H1 (cell line): ENCODE data around the gene ACCS. TPM values are rescaled to one million over a fixed set of nuclear protein-coding genes. Genes with fewer than 3 reads are reported as not detected.

Experiments
- CTCF ChIA-PET: fragments of 300-600 bp; sonication (Branson Sonifier 250); formaldehyde crosslinking; loops from one replicate; lab custom pipeline; 2021; ENCODE audit not compliant: partially characterized antibody; lab: Charles Lee
- POLR2A ChIA-PET: fragments of 300-600 bp; sonication (Branson Sonifier 250); formaldehyde crosslinking; loops from one replicate; lab custom pipeline; 2021; ENCODE audit warnings: inconsistent platforms; ENCODE audit not compliant: partially characterized antibody; lab: Charles Lee
- DNase-seq, 2 experiments: peaks; one replicate each; pipeline versions ENCODE4 v3.0.0 to v3.0.0-alpha.2; 2010 to 2022; ENCODE audit warnings: low spot score in 2 of 2, low read depth in 1 of 2, mixed read lengths in 1 of 2
- FAIRE-seq: peaks from 2 replicates; lab custom pipeline; 2011; peaks lifted over from hg19 to GRCh38; lab: Jason Lieb, UNC
- H2AFZ ChIP-seq: 2 replicates; pipeline ENCODE4 v1.8.1; 2012; ENCODE audit warnings: low read length, inconsistent platforms
- H2AK5ac ChIP-seq: 2 replicates; pipeline ENCODE4 v1.6.1; 2013; ENCODE audit warnings: low read depth, low read length
- H2BK120ac ChIP-seq: replicated peaks from 2 replicates; pipeline ENCODE3; 2013; ENCODE audit warnings: low read depth, low read length, inconsistent platforms
- H2BK12ac ChIP-seq: 2 replicates; pipeline ENCODE4 v1.6.1; 2013; ENCODE audit warnings: low read depth, low read length
- H2BK15ac ChIP-seq: 2 replicates; pipeline ENCODE4 v1.6.1; 2013; ENCODE audit warnings: low read length
- H2BK20ac ChIP-seq: 2 replicates; pipeline ENCODE4 v1.6.1; 2013; ENCODE audit warnings: low read length
- H2BK5ac ChIP-seq: 2 replicates; pipeline ENCODE4 v1.6.1; 2013; ENCODE audit warnings: low read depth, low read length
- H3K14ac ChIP-seq: 2 replicates; pipeline ENCODE4 v1.6.1; 2013; ENCODE audit warnings: inconsistent platforms; ENCODE audit not compliant: insufficient read length
- H3K18ac ChIP-seq: 2 replicates; pipeline ENCODE4 v1.6.1; 2013; ENCODE audit warnings: low read length; ENCODE audit errors: extremely low read depth
- H3K23ac ChIP-seq: 2 replicates; pipeline ENCODE4 v1.6.1; 2013; ENCODE audit warnings: inconsistent platforms; ENCODE audit not compliant: insufficient read length
- H3K23me2 ChIP-seq: 2 replicates; pipeline ENCODE4 v1.6.1; 2013; ENCODE audit warnings: low read depth, low read length
- H3K27ac ChIP-seq: 2 replicates; pipeline ENCODE4 v1.6.1; 2011; ENCODE audit warnings: low read depth, low read length, inconsistent platforms
- H3K27me3 ChIP-seq, 4 experiments: replicated peaks in 1 of 4; 1 replicate in 1 of 4; 2 replicates in 3 of 4; pipeline versions ENCODE4 v1.6.1 to v1.8.1; 2011 to 2013; ENCODE audit warnings: low read length in 3 of 4, mild to moderate bottlenecking in 3 of 4, inconsistent platforms in 2 of 4, mixed read lengths in 2 of 4, moderate library complexity in 1 of 4; ENCODE audit not compliant: control insufficient read depth in 3 of 4, insufficient read depth in 3 of 4; ENCODE audit errors: extremely low read depth in 1 of 4
- H3K36me3 ChIP-seq, 4 experiments: 2 replicates each; pipeline versions ENCODE4 v1.6.1 to v1.8.1; 2011 to 2013; ENCODE audit warnings: mild to moderate bottlenecking in 4 of 4, low read length in 3 of 4, moderate library complexity in 2 of 4, control low read depth in 1 of 4, inconsistent platforms in 1 of 4; ENCODE audit not compliant: insufficient read depth in 4 of 4, control insufficient read depth in 2 of 4
- H3K4ac ChIP-seq: replicated peaks from 2 replicates; pipeline ENCODE3; 2013; ENCODE audit warnings: low read length, low read depth, mixed read lengths, inconsistent platforms; ENCODE audit not compliant: insufficient read length
- H3K4me1 ChIP-seq, 4 experiments: replicated peaks in 1 of 4; 1 replicate in 1 of 4; 2 replicates in 3 of 4; pipeline versions ENCODE4 v1.6.1 to v1.8.1; 2011 to 2013; ENCODE audit warnings: low read length in 3 of 4, inconsistent platforms in 2 of 4, mixed read lengths in 1 of 4; ENCODE audit not compliant: insufficient read depth in 4 of 4, control insufficient read depth in 3 of 4
- H3K4me2 ChIP-seq, 2 experiments: 2 replicates each; pipeline versions ENCODE4 v1.6.1 to v1.8.1; 2011 to 2013; ENCODE audit warnings: low read depth in 2 of 2, low read length in 2 of 2, control low read depth in 1 of 2, inconsistent platforms in 1 of 2, mild to moderate bottlenecking in 1 of 2; ENCODE audit not compliant: insufficient read depth in 1 of 2
- H3K4me3 ChIP-seq, 4 experiments: fragments of 200-600, 300-600 bp in 1 of 4; sonication (generic), shearing (Covaris generic), sonication (Bioruptor Twin) in 1 of 4; 2 replicates each; pipeline versions ENCODE4 v1.5.1 to v1.8.1; 2011 to 2016; ENCODE audit warnings: low read length in 4 of 4, low read depth in 3 of 4, control low read depth in 2 of 4, inconsistent platforms in 2 of 4, mild to moderate bottlenecking in 2 of 4, mixed read lengths in 1 of 4, moderate library complexity in 1 of 4; ENCODE audit not compliant: insufficient read depth in 2 of 4; ENCODE audit errors: extremely low read depth in 1 of 4
- H3K56ac ChIP-seq: replicated peaks from 2 replicates; pipeline ENCODE3; 2013; ENCODE audit warnings: low read depth, mild to moderate bottlenecking, mixed read lengths, low read length, inconsistent platforms; ENCODE audit not compliant: insufficient read length
- H3K79me1 ChIP-seq: 2 replicates; pipeline ENCODE4 v1.6.1; 2013; ENCODE audit warnings: low read depth, low read length, control low read depth
- H3K79me2 ChIP-seq, 2 experiments: 2 replicates each; pipeline versions ENCODE4 v1.6.1 to v1.8.1; 2012 to 2013; ENCODE audit warnings: low read length in 2 of 2, mild to moderate bottlenecking in 2 of 2, inconsistent platforms in 1 of 2; ENCODE audit not compliant: insufficient read depth in 2 of 2, control insufficient read depth in 1 of 2
- H3K9ac ChIP-seq, 4 experiments: replicated peaks in 1 of 4; 1 replicate in 1 of 4; 2 replicates in 3 of 4; pipeline versions ENCODE4 v1.6.1 to v1.8.1; 2011 to 2013; ENCODE audit warnings: low read depth in 3 of 4, low read length in 3 of 4, control low read depth in 2 of 4, mild to moderate bottlenecking in 2 of 4, moderate library complexity in 2 of 4, inconsistent platforms in 1 of 4; ENCODE audit errors: extremely low read depth in 1 of 4
- H3K9me3 ChIP-seq, 2 experiments: 2 replicates each; pipeline versions ENCODE4 v1.6.1 to v1.8.1; 2012 to 2013; ENCODE audit warnings: mild to moderate bottlenecking in 2 of 2, moderate library complexity in 2 of 2, control low read depth in 1 of 2, inconsistent platforms in 1 of 2, low read depth in 1 of 2, low read length in 1 of 2, mixed read lengths in 1 of 2; ENCODE audit not compliant: insufficient read depth in 2 of 2
- H4K20me1 ChIP-seq, 2 experiments: replicated peaks in 1 of 2; 2 replicates each; pipeline versions ENCODE3 to v1.8.1; 2011 to 2013; ENCODE audit warnings: inconsistent platforms in 2 of 2, low read length in 2 of 2, mild to moderate bottlenecking in 1 of 2; ENCODE audit not compliant: insufficient read depth in 2 of 2, control insufficient read depth in 1 of 2
- H4K5ac ChIP-seq: 2 replicates; pipeline ENCODE4 v1.6.1; 2013; ENCODE audit warnings: low read length, low read depth, mixed read lengths, inconsistent platforms; ENCODE audit not compliant: insufficient read length
- H4K8ac ChIP-seq: 2 replicates; pipeline ENCODE4 v1.8.0; 2013; ENCODE audit warnings: mild to moderate bottlenecking, moderate library complexity, low read length, inconsistent platforms; ENCODE audit not compliant: insufficient read depth; ENCODE audit errors: extremely low read depth
- H4K91ac ChIP-seq: replicated peaks from 2 replicates; pipeline ENCODE3; 2013; ENCODE audit warnings: low read length, mixed read lengths, inconsistent platforms; ENCODE audit not compliant: insufficient read length
- ASH2L ChIP-seq: fragments of 200-600, 300-600 bp; sonication (generic); IDR thresholded peaks from one replicate; pipeline ENCODE4 v1.7.1; 2017; ENCODE audit warnings: low read length
- E2F6 ChIP-seq: IDR thresholded peaks from 2 replicates; pipeline ENCODE4 v1.6.1; 2012; ENCODE audit warnings: inconsistent platforms
- SAP30 ChIP-seq: fragments of 300-600 bp; sonication (generic); IDR thresholded peaks from 2 replicates; pipeline ENCODE4 v1.7.1; 2012; ENCODE audit warnings: low read length, moderate library complexity, mild to moderate bottlenecking, inconsistent platforms; ENCODE audit not compliant: insufficient read depth, insufficient replicate concordance
- SP4 ChIP-seq: IDR thresholded peaks from 2 replicates; pipeline ENCODE4 v1.6.1; 2012; ENCODE audit warnings: low read length, inconsistent platforms
- SRF ChIP-seq: IDR thresholded peaks from 2 replicates; pipeline ENCODE4 v1.6.1; 2011; ENCODE audit warnings: mild to moderate bottlenecking, low read depth, low read length, moderate library complexity
- SUZ12 ChIP-seq: fragments of 200-600 bp; sonication (generic); IDR thresholded peaks from 2 replicates; pipeline ENCODE4 v1.6.1; 2012; ENCODE audit warnings: mild to moderate bottlenecking, inconsistent platforms, low read length, moderate library complexity, mixed read lengths
- WGBS, 2 experiments: shearing (Covaris generic) in 1 of 2; methylation state at CpG; one replicate each; pipeline versions ENCODE4 v1.1.6 to v1.1.7; 2013 to 2015; ENCODE audit warnings: low lambda C conversion rate in 2 of 2, mixed read lengths in 2 of 2, inconsistent platforms in 1 of 2, low coverage in 1 of 2, missing lambda C conversion rate in 1 of 2; ENCODE audit not compliant: insufficient replicate concordance in 2 of 2, insufficient coverage in 1 of 2, insufficient read length in 1 of 2; ENCODE audit errors: extremely low coverage in 1 of 2, missing lambda C conversion rate in 1 of 2; 5-methylcytosine and 5-hydroxymethylcytosine counted together
- polyA plus RNA-seq, 7 experiments: library from polyadenylated mRNA; depleted of rRNA in 3 of 7; stranded (reverse) in 5 of 7; unstranded in 2 of 7; fragments of >200 nt in 5 of 7; fragments of 200-250 nt in 2 of 7; gene quantifications; 1 replicate in 5 of 7; 2 replicates in 1 of 7; 4 replicates in 1 of 7; pipeline versions ENCODE4 v1.2.1 to v1.2.3, GENCODE V29; 2011 to 2013; ENCODE audit warnings: missing spikeins in 2 of 7, mixed read lengths in 2 of 7
- total RNA-seq: library from RNA; stranded (reverse); fragmentation: NEBNext Ultra II Directional; extraction: Animal tissue kit (Norgen Biotek cat#: 25700); gene quantifications from 2 replicates; pipeline ENCODE4 v1.2.1, GENCODE V29; 2021
- TF ChIP-seq, protein P1 (sequence below): IDR thresholded peaks from 2 replicates; pipeline ENCODE4 v1.6.1; 2012; ENCODE audit warnings: low read length, inconsistent platforms

ACCS gene
- total and polyA plus RNA-seq, 2 of the 8 experiments (the other 6 are each of a cell fraction or from before 2014, with no cell fraction given) = 6.0 to 8.0 TPM

DNA sequence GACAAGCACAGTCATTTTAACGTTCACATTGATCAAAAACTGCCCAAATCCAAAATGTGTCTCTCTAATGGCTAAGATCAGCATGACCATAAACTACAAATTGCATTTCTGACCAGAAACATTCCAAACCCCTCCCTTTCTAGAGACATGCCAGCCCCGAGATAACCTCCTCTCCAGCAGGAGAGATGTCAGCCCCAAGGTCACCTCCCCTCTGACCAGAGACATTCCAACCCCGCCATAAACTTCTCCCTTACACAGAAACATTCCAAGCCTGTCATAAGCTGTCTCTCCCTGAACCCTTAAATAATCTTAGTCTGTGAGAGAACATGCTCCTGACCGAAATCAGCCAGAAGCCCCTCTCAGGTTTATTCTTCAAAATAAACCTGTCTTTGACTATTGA lies 22.8 kb downstream of the ACCS start:
- Histone ChIP-seq H3K27ac (no peak overlapping the region), H3K4me2 (no peak overlapping the region), H2AFZ (no peak overlapping the region), H4K91ac (no peak overlapping the region), H3K4ac (no peak overlapping the region), H2BK5ac (no peak overlapping the region), H3K23me2 (no peaks in the 10 kb centered on the region), H3K27me3 (no peaks in the 10 kb centered on the region), H4K5ac (no peak overlapping the region), H3K79me1 (no peaks in the 10 kb centered on the region), H3K9me3 (peaks cover 2 to 4% of the 10 kb centered on the region in 2 experiments; a peak in 2 of 4 replicates), H3K79me2 (no peaks in the 10 kb centered on the region), H3K9ac (no peak overlapping the region), H3K4me3 (no peak overlapping the region), H3K23ac (no peak overlapping the region)
- ChIA-PET CTCF (no interaction called here), POLR2A (no interaction called here)
- FAIRE-seq = no peak
- WGBS, 2 experiments = 93% methylated on average over 4 of the region's 4 CpGs; no CpG with 5 or more reads in 1 of the 2 experiments
- no peak for TF ChIP-seq SP4
- TF ChIP-seq ASH2L = no peak
- no peak for TF ChIP-seq E2F6
- no peak for TF ChIP-seq SUZ12
- TF ChIP-seq SAP30 = no peak
- TF ChIP-seq, protein P1, sequence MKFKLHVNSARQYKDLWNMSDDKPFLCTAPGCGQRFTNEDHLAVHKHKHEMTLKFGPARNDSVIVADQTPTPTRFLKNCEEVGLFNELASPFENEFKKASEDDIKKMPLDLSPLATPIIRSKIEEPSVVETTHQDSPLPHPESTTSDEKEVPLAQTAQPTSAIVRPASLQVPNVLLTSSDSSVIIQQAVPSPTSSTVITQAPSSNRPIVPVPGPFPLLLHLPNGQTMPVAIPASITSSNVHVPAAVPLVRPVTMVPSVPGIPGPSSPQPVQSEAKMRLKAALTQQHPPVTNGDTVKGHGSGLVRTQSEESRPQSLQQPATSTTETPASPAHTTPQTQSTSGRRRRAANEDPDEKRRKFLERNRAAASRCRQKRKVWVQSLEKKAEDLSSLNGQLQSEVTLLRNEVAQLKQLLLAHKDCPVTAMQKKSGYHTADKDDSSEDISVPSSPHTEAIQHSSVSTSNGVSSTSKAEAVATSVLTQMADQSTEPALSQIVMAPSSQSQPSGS = no peak
- TF ChIP-seq SRF = no peak
- TF ChIP-seq, all 59 proteins: peak for 0
- Histone ChIP-seq H3K18ac (no peak overlapping the region), H2AK5ac (no peak overlapping the region), H2BK20ac (no peak overlapping the region), H2BK120ac (no peak overlapping the region), H4K20me1 (no peaks in the 10 kb centered on the region), H3K56ac (no peak overlapping the region), H3K14ac (no peak overlapping the region), H3K4me1 (no peaks in the 10 kb centered on the region), H4K8ac (no peak overlapping the region), H2BK12ac (no peak overlapping the region), H3K36me3 (no peaks in the 10 kb centered on the region), H2BK15ac (no peak overlapping the region)
- DNase-seq = no peak
